Lower lobe of right lung (tissue), 2 donors: Measurements from ENCODE around the gene KCNK17. TPM values are rescaled to one million over a fixed set of nuclear protein-coding genes. Genes with fewer than 3 reads are reported as not detected.

Experiments used
- ATAC-seq, 2 donors: fragments of 200-7000 bp; cut with Tn5 transposase; one replicate each; pipeline ENCODE4 v1.9.1; 2020 to 2022; ENCODE audit warnings: mild to moderate bottlenecking in 2 of 2, moderate library complexity in 2 of 2
- DNase-seq: peaks from one replicate; pipeline ENCODE4 v3.0.0-alpha.2; 2020
- H3K27ac ChIP-seq: fragments of 200-600 bp; one replicate; pipeline ENCODE4 v1.8.0; 2022
- H3K27me3 ChIP-seq: fragments of 200-600 bp; one replicate; pipeline ENCODE4 v1.8.0; 2022; ENCODE audit warnings: low read depth
- H3K36me3 ChIP-seq: fragments of 200-600 bp; one replicate; pipeline ENCODE4 v1.8.0; 2022; ENCODE audit warnings: mild to moderate bottlenecking
- H3K4me1 ChIP-seq: fragments of 200-600 bp; one replicate; pipeline ENCODE4 v1.8.0; 2022
- H3K4me3 ChIP-seq: fragments of 200-600 bp; one replicate; pipeline ENCODE4 v1.8.0; 2022; ENCODE audit warnings: mild to moderate bottlenecking
- H3K9me3 ChIP-seq: fragments of 200-600 bp; one replicate; pipeline ENCODE4 v1.8.0; 2022
- CTCF ChIP-seq: fragments of 200-600 bp; IDR thresholded peaks from one replicate; pipeline ENCODE4 v1.8.0; 2022; ENCODE audit warnings: antibody characterized with exemption, mild to moderate bottlenecking
- intact Hi-C: fragments of 100-400 bp; cut with DNase I; formaldehyde crosslinking; loops from one replicate; pipeline ENCODE4 v1.11.0; 2022
- total RNA-seq: library from RNA; stranded (reverse); fragmentation: NEBNext Ultra II Directional; extraction: Animal tissue kit (Norgen Biotek cat#: 25700); gene quantifications from one replicate; pipeline ENCODE4 v1.2.1, GENCODE V29; 2021
- donor health status: DM: no; HTN: yes; CAD: no; lungs with severe emphysema.

Gene KCNK17
- total RNA-seq, 1 donor from 2014 or later = 5.5 TPM

GRCh38 chr6:39281312-39281980, 32.8 kb downstream of the KCNK17 start:
- Histone ChIP-seq H3K27ac (no peak overlapping the region), H3K27me3 (no peaks in the 10 kb centered on the region), H3K4me1 (no peaks in the 10 kb centered on the region), H3K4me3 (no peak overlapping the region), H3K36me3 (no peaks in the 10 kb centered on the region), H3K9me3 (no peaks in the 10 kb centered on the region)
- ATAC-seq = no peak
- no peak for DNase-seq
- no peak for TF ChIP-seq CTCF
- intact Hi-C loops = no loop called here

GRCh38 chr6:39280247-39280731, 33.9 kb downstream of the KCNK17 start:
- H3K27me3 ChIP-seq = no peaks in the 10 kb centered on the region
- DNase-seq (no peak), ATAC-seq (peak; percentile 41 to 50)
- TF ChIP-seq CTCF = no peak
- H3K4me1 ChIP-seq = no peaks in the 10 kb centered on the region
- no peak overlapping the region for H3K4me3 ChIP-seq
- no peak overlapping the region for H3K27ac ChIP-seq
- H3K36me3 ChIP-seq = no peaks in the 10 kb centered on the region
- H3K9me3 ChIP-seq = no peaks in the 10 kb centered on the region
- intact Hi-C loops = no loop called here

- Histone ChIP-seq H3K27me3 (no peaks in the 10 kb centered on the region), H3K9me3 (no peaks in the 10 kb centered on the region), H3K4me3 (no peak overlapping the region), H3K27ac (no peak overlapping the region), H3K4me1 (no peaks in the 10 kb centered on the region), H3K36me3 (no peaks in the 10 kb centered on the region)
- ATAC-seq (peak in 1 of 2 donors; percentile 37), DNase-seq (no peak)
- TF ChIP-seq CTCF = no peak
- intact Hi-C loops = no loop called here
Measured at GRCh38 chr6:39279539-39279938, 34.7 kb downstream of the KCNK17 start.

GRCh38 chr6:39276379-39276995, 37.7 kb downstream of the KCNK17 start:
- Histone ChIP-seq H3K27ac (no peak overlapping the region), H3K4me3 (no peak overlapping the region), H3K36me3 (no peaks in the 10 kb centered on the region), H3K9me3 (no peaks in the 10 kb centered on the region), H3K4me1 (no peaks in the 10 kb centered on the region), H3K27me3 (no peaks in the 10 kb centered on the region)
- ATAC-seq (no peak), DNase-seq (no peak)
- TF ChIP-seq CTCF = no peak
- intact Hi-C loops = no loop called here

- Histone ChIP-seq H3K27ac (no peak overlapping the region), H3K9me3 (no peaks in the 10 kb centered on the region), H3K27me3 (no peaks in the 10 kb centered on the region), H3K4me3 (no peak overlapping the region), H3K36me3 (no peaks in the 10 kb centered on the region), H3K4me1 (no peaks in the 10 kb centered on the region)
- TF ChIP-seq CTCF = no peak
- no peak for DNase-seq
- intact Hi-C loops = no loop called here
- ATAC-seq = no peak
Measured at GRCh38 chr6:39274903-39275302, 39.3 kb downstream of the KCNK17 start.
